HCT116 (cell line): ENCODE data around the gene LIN28A.

ENCODE experiments used
- CBX3 ChIP-seq: IDR thresholded peaks from 2 replicates; pipeline ENCODE4 v1.6.1; 2012; ENCODE audit warnings: low read depth
- CEBPB ChIP-seq: IDR thresholded peaks from 2 replicates; pipeline ENCODE4 v1.6.1; 2012; ENCODE audit warnings: low read depth
- EZH2 ChIP-seq: fragments of 200-600 bp; sonication (generic); IDR thresholded peaks from 2 replicates; pipeline ENCODE4 v1.6.1; 2017; ENCODE audit warnings: antibody characterized with exemption, mixed run types
- JUND ChIP-seq: IDR thresholded peaks from 2 replicates; pipeline ENCODE4 v1.6.1; 2012
- POLR2A ChIP-seq: IDR thresholded peaks from 2 replicates; pipeline ENCODE4 v1.7.0; 2011; ENCODE audit warnings: borderline replicate concordance; ENCODE audit not compliant: insufficient read depth, insufficient read length; ENCODE audit errors: extremely low read depth
- POLR2AphosphoS5 ChIP-seq: IDR thresholded peaks from 2 replicates; pipeline ENCODE4 v1.6.1; 2011; ENCODE audit warnings: mild to moderate bottlenecking, low read depth, low read length, moderate library complexity
- TF ChIP-seq, protein P1 (sequence below), 3 experiments: fragments of 200-600 bp in 1 of 3; sonication (generic) in 1 of 3; IDR thresholded peaks in 2 of 3; conservative IDR thresholded peaks in 1 of 3; 2 replicates each; pipeline ENCODE4 v1.5.1; 2012 to 2017; ENCODE audit warnings: low read depth in 2 of 3, low read length in 2 of 3, antibody characterized with exemption in 1 of 3, borderline replicate concordance in 1 of 3, control low read depth in 1 of 3, mild to moderate bottlenecking in 1 of 3, mixed read lengths in 1 of 3, mixed run types in 1 of 3, moderate library complexity in 1 of 3; ENCODE audit not compliant: insufficient read depth in 1 of 3

DNA sequence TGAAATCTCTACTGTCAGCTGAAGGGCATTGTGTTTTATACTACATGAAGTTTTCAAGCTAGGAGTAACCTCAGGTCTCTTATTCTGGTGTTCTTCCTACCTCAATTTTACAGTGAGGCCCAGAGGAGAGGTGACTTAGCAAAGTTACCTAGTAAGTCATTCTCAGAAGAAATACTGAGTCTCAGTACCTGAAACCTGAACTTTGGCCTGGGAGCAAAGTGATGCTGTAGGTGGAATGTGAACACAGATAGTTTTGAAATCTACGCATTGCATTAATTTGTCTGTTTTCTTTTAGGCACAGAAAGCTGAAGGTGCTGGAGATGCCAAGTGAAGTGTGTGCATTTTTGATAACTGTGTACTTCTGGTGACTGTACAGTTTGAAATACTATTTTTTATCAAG is 64.2 kb downstream of the LIN28A start:
- TF ChIP-seq, protein P1, sequence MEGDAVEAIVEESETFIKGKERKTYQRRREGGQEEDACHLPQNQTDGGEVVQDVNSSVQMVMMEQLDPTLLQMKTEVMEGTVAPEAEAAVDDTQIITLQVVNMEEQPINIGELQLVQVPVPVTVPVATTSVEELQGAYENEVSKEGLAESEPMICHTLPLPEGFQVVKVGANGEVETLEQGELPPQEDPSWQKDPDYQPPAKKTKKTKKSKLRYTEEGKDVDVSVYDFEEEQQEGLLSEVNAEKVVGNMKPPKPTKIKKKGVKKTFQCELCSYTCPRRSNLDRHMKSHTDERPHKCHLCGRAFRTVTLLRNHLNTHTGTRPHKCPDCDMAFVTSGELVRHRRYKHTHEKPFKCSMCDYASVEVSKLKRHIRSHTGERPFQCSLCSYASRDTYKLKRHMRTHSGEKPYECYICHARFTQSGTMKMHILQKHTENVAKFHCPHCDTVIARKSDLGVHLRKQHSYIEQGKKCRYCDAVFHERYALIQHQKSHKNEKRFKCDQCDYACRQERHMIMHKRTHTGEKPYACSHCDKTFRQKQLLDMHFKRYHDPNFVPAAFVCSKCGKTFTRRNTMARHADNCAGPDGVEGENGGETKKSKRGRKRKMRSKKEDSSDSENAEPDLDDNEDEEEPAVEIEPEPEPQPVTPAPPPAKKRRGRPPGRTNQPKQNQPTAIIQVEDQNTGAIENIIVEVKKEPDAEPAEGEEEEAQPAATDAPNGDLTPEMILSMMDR (IDR thresholded peaks at IDR 0.05 in 2 of 3, conservative IDR thresholded peaks at IDR 0.05 in 1 of 3; ENCODE audit: borderline replicate concordance in 1 of 3, insufficient read depth in 1 of 3, low read depth in 2 of 3, low read length in 2 of 3) = no peak
- TF ChIP-seq EZH2 (no peak), JUND (no peak), POLR2A (no peak), CEBPB (no peak), POLR2AphosphoS5 (no peak), CBX3 (no peak)
